OCI-M2 (cell line): Measurements from ENCODE around the gene CIDEA.
"Not testable (repeated sequence)": the region's sequence is repeated elsewhere in the genome, so short reads cannot be mapped to it uniquely, and the experiment has no call there.

ENCODE experiments used
- DNase-seq: peaks from one replicate; lab custom pipeline; 2025; ENCODE audit not compliant: unreplicated experiment; lab: John Stamatoyannopoulos, UW

Gene CIDEA

DNA sequence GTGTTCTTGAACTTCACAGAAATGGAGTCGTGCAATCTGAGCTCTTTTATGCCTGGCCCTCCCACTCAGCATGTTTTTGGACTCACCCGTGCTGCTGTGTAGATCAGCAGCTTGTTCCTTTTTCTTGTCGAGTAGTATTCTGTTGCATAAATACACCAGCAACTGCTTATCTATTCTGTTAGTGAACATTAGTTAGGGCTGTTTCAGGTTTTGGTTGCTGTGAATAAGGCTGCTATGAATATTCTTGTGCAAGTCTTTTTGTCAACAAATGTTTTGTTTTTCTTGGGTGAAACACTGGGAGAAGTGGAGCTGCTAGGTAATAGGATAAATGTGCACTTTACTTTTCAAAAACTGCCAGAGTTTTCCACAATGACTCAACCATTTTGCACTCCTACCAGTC lies 15.3 kb upstream of the CIDEA start:
- no peak for DNase-seq

DNA sequence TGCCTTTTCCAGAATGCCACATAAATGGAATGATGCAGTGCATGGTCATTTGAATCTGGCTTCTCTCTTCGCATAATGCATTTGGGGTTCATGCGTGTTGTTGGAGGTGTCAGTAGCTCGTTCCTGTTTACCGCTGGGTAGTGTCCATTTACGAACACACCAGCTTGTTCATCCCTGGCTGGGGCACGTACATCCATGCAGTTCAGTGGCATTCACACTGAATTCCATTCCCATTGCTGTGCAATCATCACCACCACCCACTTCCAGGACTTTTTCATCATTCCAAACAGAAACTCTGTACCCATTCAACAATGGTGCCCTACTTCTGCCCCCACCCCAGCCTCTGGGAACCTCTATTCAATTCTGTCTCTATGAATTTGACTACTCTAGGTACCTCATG lies 14.7 kb upstream of the CIDEA start:
- DNase-seq: no peak

DNA sequence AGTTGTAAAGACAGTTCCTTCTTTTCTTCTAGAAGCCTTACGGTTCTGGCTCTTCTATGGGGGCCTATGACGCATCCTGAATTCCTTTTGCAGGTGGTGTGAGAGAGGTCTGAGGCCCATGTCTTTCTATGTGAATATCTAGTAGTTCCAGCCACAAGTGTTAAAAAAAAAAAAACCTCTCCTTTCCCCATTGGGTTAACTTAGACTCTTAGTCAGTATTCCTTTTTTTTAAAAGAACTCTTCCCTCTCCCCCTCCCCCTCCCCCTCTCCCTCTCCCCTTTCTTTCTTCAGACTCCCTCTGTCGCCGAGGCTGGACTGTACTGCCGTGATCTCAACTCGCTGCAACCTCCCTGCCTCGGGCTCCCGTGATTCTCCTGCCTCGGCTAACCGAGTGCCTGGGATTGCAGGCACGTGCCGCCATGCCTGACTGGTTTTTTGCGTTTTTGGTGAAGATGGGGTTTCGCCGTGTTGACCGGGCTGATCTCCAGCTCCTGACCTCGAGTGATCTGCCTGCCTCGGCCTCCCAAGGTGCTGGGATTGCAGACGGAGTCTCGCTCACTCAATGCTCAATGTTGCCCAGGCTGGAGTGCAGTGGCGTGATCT lies 11.4 kb upstream of the CIDEA start:
- no peak for DNase-seq

DNA sequence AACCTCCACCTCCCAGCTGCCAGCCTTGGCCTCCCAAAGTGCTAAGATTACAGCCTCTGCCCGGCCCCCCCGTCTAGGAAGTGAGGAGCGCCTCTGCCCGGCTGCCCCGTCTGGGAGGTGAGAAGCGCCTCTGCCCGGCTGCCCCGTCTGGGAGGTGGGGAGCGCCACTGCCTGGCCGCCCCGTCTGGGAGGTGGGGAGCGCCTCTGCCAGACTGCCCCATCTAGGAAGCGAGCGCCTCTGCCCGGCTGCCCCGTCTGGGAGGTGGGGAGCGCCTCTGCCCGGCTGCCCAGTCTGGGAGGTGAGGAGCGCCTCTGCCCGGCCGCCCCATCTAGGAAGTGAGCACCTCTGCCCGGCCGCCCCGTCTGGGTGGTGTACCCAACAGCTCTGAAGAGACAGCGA lies 10.9 kb upstream of the CIDEA start:
- not testable (repeated sequence) for DNase-seq

DNA sequence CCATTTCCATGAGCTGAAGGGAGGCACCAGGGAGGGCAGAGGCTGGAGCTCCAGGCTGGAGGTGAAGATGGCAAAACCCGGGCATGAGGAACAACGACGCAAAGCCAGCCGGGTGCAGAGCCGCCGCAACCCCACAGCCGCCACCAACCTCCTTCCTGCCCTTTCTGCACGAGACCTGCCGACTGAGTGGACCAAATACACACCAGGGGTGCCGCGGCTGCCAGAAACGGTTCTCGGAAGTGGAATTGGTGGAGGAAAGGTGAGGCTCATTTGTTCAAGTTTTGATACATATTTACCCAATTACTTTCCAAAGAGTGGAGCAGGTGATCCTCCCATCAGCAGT lies 8.4 kb upstream of the CIDEA start:
- no peak for DNase-seq

DNA sequence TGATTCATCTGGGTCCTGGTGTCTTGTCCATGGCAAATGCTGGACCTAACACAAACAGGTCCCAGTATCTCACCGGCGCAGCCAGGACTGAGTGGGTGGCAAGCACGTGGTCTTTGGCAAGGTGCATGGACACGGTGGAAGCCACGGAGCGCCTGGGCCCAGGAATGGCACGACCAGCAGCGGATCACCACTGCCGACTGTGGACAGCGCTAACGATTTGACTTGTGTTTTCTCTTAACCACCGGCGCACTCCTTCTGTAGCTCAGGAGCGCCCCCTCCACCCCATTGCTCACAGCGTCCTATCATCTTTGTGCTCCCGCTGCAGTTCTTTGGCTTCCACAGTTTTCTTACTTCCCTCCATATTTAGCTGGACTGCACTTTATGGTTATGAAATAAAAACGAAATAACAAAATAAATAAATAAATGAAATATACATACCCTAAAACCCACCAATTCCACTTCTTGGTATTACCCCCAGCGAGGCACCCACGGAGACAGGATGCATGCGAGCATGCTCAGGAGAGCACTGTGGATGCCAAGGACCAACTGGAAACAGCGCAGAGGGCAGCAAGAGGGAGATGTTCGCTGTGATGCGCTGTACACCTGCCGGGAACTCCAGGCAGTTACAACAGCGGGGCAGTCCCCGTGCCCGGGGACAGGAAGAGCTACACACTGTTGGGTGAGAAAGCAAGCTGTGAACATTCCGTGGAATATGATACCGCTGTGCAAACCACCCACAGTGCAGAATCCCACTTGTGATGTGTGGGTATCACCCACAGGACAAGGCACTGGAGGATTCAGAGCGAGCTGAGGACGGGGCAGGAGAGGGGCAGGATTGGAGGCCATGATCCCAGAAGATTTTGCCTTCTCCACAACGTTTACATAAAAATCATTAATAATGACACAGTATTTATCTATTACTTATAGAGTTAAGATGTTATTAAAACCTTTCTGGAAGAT lies 7.0 kb upstream of the CIDEA start:
- no peak for DNase-seq

DNA sequence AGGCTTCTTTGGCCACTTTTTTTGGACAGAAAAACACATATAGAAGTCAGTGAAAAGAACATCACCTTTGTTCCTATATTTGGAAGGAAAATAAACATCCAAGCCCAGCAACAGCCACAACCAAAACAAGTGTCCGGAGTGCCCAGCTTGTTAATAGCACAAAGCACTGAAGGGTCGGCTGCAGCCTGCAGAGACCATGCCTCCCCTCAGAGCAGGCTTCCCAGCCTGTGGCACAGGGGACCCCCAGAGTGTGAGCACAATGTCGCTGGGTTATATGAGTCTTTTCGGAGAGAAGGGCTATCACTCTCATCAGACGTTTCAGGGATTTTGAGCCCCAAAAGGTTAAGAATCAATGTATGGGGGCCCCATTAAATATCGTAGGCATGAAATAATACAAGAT lies 6.2 kb upstream of the CIDEA start:
- DNase-seq: no peak

DNA sequence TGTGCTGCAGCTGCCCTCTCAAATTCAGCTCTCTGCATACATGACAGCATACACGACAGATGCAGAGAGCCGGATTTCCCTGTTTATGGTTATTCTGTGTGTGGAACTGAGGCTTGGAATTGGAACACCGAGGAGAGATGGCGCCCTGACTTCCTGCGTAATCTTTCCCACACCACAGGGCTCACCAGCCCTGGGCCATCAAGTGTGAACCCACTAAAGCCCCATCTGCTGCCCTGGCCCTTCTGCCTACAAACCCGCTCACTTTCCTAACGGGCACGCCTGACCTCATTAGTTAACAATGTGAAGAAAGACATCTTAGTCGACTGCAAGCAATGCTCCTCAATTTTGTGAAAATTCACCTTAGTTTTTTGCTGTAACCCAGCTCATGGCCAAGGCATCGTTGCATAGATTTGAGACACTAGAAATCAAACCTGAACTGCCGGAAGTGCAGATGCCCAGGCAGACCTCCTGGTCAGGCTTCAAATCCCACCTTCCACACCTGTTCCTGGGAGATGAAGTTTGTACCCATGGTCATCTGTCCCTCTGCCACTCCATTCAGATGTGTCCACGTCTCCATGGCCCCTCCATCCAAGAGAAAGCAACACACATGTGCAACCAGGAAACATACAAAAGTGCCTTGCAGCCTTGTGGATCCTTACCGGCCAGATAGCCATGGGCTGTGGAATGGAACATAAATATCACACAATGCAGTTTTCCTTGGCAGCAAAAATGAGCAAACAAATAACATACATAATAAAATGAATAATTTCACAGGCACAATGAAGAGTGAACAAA lies 5.0 kb upstream of the CIDEA start:
- DNase-seq: no peak

DNA sequence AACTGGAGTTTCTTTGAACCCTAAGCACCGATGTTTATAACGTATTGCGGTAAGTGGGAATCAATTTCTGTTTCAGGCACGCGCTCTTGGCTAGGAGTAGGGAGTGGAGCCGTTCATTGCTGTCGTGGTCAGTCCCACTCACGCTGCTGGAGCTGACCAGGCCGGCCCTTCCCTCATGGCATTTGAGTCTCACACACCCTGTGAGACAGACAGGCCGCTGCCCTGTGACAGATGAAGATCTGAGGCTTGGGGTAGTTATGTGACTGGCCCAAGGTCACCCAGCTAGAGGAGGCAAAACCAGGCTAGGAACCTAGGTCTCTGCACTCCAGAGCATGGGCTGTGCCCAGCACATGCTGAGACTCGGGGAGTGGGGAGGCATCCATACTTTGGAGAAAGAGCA lies 2.9 kb upstream of the CIDEA start:
- no peak for DNase-seq

DNA sequence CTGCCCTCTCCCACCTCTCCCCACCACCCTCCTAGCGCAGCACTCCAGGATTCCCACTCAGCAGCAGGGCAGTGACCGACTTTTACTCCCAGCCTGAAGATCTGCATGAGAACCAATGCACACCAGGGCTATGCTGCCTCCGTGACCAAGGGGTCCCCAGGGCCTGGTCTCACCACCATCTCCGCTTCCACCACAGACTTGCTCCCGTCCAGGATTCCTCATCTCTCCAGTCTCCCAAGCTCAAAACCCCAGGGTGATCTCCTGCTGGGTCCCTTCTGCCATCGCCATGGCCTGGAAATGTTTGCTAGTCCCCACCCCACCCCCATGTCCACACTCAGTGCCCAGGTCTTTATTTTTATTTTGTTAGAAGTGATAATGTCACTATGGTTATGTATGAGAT lies 2.1 kb upstream of the CIDEA start:
- no peak for DNase-seq

DNA sequence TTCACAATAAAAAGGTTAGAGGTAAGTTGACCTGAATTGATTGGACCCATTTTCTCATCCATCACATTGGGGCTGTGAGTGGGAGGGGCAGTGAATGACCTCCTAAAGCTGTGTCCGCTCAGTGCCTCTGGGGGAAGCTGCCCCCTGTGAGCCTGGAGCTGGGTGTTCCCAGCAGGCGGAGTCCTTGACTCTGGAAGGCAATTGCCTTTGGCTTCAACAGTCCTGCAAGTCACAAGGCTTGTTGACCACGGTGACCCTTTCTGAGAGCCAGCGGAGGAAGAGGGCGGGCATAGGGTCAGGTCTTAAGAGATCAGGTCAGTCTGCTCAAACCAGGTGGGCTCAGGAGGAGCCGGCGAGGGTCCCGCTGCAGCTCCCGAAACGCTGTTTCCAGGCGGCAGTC lies 1.1 kb upstream of the CIDEA start:
- DNase-seq: no peak

DNA sequence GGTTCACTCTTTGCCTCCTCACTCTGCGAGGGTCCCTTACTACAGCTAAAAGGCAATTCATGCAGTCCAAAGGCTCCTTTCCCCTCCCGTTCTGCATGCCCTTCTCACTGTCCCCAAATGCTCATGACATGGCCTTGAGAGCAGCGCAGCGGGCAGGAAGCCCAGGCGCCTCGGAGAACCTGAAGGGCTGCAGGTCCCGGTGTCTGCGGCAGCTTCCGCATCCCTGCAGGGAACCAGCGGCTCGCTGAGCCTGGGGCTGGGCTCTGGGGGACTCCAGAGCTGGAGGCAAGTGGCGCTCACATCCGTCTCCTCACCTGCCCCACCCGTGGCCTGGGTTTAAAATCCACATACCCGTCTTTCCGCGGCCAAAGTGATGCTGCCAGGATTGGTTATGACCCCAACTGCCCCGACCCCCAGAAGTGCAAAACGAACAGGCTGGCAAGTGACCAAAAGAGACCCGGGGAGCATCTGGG lies 462 bp upstream of the CIDEA start:
- DNase-seq: no peak

DNA sequence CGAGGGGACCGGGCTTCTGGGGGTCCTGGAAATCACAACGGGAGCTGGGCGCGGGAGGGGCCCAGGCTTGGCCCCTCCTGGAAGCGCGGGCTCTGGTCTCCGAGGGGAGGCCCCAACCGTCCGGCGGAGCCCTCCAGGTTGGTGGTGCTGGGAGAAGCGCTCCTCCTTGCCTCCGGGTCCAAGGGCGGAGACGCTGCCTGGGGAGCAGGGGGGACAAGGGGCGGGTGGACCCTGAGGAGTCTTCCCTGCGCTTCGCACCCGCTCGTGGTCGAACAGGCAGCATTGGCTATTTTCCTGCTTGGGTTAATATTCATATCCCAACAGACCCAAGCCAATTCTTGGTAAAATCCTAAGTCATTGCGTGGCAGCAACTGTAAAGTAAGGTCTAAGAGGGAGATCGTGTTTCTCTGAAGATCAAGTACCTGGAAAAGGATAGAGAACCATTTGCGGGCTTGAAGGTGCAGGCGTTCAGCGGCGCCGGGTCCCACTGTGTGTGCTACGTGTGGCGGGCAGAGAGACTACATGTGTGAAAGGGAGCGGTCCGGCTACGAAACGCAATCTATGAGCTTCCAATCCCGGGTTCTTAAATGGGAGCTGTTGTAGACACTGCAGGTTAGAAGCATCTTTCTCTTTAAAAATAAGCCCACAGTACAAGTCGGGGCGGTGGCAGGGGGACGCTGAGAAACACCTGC lies 805 bp downstream of the CIDEA start:
- no peak for DNase-seq

DNA sequence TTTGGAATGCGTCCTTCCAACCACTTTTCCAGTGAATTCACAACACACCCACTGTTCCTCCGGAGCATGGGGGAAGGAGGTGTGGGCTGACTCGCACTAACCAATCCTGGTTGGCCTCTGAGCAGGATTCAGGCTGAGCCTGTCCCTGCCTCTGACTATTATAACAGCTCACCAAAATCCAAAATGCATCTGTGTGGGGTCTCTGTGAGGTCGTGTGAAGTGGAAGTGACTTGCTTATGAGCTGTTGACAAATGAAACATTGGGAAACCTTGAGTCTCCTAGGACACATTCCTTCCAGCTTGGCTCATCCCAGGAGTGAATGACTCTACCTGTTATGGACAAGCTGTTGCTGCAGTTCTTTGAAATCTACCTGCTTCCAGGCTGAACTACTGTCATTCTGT lies 1.5 kb downstream of the CIDEA start:
- no peak for DNase-seq

DNA sequence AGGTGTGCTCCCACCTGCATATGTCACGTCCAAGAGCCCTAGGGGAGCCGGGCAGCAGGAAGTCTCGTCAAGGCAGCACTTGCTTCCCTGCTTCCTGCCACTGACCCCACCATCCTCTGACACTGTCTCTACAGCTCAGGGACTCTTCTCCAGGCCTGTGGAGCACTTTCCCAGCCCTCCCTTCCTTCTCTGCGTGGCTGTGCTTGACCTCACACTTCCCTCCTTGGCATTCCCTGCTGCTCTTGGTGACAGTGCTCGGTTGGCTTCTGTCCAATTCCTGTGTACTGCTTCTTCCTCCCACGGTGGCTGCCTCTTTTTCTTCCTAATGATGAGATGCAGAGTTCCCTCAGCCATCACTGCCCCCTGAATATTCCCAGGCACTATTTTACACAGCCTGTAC lies 2.8 kb downstream of the CIDEA start:
- no peak for DNase-seq

DNA sequence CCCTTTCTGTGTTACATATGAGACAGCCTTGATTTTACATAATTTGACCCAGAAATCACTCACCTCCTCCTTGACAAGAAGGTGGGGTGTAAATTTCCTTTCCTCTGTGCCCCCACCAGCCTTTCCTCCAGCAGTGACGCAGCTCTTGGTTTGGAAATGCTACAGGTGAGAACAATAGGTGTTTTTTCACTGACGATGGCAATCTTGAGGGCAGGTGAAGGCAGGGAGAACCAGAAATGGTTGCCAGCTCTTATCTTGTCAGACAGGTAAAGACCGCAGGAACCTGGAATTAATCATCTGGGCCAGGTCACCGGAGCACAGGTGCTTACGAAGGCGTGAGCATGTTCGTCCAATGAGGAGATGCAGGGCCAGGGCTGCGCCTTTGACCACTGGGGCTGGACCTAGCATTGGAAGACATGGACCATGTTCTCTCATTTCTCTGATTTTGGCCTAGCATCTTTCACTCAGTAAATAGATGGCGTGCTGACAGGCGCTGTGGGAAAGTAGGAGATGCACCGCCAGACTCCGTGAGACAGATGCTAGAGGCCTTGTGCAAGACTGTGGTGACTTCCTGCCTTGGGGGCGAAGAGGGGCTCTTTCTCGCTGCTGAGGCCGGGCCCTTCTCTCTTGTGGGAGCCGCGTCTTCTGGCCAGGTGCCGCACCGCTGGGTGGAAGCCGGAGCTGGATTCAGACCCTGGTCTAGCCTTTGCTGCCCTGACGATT lies 4.0 kb downstream of the CIDEA start:
- DNase-seq: no peak

DNA sequence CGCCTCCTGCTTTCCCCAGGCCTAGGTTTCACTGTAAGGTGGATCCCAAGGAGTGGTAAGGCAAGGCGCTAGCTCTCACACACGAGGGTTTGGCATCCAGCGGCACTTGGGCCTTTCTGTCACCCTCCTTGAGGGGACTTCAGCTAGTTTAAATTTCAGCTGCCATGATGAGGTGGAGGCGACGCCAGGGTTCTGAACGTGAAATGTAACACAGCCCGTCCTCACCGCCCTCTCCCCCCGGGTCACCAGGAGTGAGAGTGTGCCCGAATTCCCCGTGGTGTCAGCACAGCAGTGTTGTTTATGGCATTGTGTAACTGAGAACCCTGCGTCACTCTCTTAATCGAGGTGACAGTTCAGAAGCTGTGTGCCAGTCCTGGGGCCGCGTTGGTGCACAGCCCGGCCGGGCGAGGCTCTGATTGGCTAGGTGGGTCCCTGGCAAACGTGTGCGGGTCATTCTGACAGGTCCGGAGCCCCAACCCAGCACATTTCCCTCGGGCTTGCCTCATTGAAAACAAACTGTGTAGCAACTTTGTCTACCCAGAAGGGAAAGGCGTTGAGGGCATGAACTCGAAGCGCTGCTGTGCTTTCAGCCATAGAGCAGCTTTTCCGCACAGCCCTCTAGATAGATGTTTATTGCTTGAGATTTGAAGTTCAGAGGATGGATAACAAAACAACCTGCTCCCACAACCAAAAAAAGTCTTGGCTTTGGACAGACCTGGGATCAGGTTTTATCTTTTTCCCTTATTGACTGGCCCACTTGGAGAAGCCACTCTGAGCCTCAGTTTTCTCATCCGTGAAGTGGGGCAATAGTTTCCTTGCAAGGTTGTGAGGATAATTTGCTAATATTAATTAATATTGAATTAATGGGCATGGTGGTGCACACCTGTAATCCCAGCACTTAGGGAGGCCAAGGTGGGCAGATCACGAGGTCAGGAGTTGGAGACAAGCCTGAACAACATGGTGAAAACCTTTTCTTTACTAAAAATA lies 4.9 kb downstream of the CIDEA start:
- DNase-seq: no peak

DNA sequence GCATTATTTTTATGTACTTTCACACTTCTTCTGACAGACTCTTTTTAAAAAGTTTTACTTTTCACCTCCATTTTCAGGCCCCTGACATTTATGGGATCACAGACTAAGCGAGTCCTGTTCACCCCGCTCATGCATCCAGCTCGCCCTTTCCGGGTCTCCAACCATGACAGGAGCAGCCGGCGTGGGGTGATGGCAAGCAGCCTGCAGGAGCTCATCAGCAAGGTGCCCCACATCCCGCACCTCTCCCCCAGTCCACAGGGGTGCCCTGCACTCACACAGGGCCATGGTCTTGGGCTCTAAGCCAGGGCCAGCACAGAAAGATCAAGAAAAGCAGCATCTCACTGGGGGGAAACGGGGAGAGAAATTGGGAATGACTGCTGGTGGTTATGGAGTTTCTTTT lies 8.6 kb downstream of the CIDEA start:
- DNase-seq: no peak

DNA sequence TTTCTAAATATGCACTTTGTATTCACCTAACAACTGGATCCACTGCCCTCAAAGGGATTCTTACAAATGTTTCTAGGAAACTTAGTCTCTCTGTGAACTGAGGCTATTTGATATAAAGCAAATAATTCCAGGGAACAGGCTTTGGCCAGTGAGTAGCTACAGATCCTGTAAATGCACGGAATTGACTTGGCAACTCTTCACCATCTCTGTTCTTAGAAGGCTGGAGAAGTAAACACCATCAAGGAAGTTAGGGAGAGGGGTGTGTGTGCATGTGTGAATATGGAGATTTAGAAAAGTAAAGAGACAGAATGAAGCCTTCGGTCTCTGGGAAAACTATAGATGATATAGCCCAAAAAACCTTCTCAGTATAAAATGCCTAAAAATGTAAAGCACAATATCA lies 10.7 kb downstream of the CIDEA start:
- DNase-seq: no peak
